Mammary epithelial cell (primary cell): ENCODE results near the gene TMEM17.

Source experiments
- EZH2 ChIP-seq: IDR thresholded peaks from 2 replicates; pipeline ENCODE4 v1.6.1; 2012; ENCODE audit warnings: low read length, inconsistent platforms, borderline replicate concordance
- TF ChIP-seq, protein P1 (sequence below), 2 donors: IDR thresholded peaks in 1 of 2; conservative IDR thresholded peaks in 1 of 2; 2 replicates each; pipeline ENCODE4 v1.5.1; 2011 to 2012; ENCODE audit warnings: inconsistent platforms in 2 of 2, low read length in 2 of 2, mild to moderate bottlenecking in 2 of 2, control low read depth in 1 of 2, low read depth in 1 of 2; ENCODE audit not compliant: insufficient read depth in 1 of 2; ENCODE audit errors: extremely low read depth in 1 of 2

DNA sequence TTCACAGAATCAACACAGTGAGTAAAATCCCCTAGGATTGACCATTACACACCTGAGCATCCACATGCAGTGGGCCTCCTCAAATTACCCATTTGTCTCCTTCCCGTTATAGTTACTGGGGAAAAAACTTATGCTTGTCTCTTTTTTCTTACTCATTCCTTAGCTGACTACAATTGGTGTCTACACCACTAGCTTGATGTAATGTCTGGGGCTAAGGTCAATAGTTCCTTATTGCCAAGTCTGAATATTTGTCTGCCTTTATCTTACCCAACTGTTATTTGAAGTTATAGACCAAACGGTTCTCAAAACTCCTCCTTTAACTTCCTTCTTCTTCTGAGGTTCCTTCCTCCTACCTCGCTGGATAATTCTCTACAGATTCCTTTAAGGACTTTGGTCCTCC is 41.9 kb upstream of the TMEM17 start:
- TF ChIP-seq, protein P1, sequence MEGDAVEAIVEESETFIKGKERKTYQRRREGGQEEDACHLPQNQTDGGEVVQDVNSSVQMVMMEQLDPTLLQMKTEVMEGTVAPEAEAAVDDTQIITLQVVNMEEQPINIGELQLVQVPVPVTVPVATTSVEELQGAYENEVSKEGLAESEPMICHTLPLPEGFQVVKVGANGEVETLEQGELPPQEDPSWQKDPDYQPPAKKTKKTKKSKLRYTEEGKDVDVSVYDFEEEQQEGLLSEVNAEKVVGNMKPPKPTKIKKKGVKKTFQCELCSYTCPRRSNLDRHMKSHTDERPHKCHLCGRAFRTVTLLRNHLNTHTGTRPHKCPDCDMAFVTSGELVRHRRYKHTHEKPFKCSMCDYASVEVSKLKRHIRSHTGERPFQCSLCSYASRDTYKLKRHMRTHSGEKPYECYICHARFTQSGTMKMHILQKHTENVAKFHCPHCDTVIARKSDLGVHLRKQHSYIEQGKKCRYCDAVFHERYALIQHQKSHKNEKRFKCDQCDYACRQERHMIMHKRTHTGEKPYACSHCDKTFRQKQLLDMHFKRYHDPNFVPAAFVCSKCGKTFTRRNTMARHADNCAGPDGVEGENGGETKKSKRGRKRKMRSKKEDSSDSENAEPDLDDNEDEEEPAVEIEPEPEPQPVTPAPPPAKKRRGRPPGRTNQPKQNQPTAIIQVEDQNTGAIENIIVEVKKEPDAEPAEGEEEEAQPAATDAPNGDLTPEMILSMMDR (conservative IDR thresholded peaks at IDR 0.05 in 1 of 2, IDR thresholded peaks at IDR 0.05 in 1 of 2; ENCODE audit: extremely low read depth in 1 of 2, insufficient read depth in 1 of 2, low read depth in 1 of 2, low read length in 2 of 2), result no peak
- TF ChIP-seq EZH2, result no peak
